K562 treated with DMSO at 1 percent for 48 hours (cell line): ENCODE measurements around the gene PARVB. TPM values are rescaled to one million over a fixed set of nuclear protein-coding genes. Genes with fewer than 3 reads are reported as not detected.

ENCODE experiments used
- total RNA-seq: library from RNA; unstranded; fragments of 300-600 nt; gene quantifications from 2 replicates; pipeline ENCODE4 v1.2.3, GENCODE V29; 2022; ENCODE audit warnings: low replicate concordance; ENCODE audit errors: extremely low read depth

The PARVB gene, protein sequence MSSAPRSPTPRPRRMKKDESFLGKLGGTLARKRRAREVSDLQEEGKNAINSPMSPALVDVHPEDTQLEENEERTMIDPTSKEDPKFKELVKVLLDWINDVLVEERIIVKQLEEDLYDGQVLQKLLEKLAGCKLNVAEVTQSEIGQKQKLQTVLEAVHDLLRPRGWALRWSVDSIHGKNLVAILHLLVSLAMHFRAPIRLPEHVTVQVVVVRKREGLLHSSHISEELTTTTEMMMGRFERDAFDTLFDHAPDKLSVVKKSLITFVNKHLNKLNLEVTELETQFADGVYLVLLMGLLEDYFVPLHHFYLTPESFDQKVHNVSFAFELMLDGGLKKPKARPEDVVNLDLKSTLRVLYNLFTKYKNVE
- total RNA-seq, result not detected in 2 replicates

GRCh38 chr22:44024288-44024921 is at the start of gene PARVB:
Gene PARVB, plus strand, starts transcription at chr22:44024302. Its CDS starts 38 bp downstream, at chr22:44024340.

GRCh38 chr22:44180706-44181032 is 156.6 kb downstream of the PARVB start, which contains the start of gene PARVG:
Gene PARVG, plus strand, starts transcription at chr22:44180925. Its CDS starts 2,405 bp downstream, at chr22:44183330.

Other genes starting within 250 kb of the PARVB start
- not detected in 2 replicates for gene EFCAB6, start 212.0 kb upstream of the PARVB start, total RNA-seq
- not detected in 2 replicates for gene SULT4A1, start 161.8 kb upstream of the PARVB start, total RNA-seq
- not detected in 2 replicates for gene PNPLA5, start 132.3 kb upstream of the PARVB start, total RNA-seq
- gene PNPLA3, start 100.5 kb upstream of the PARVB start, total RNA-seq, result not detected in 2 replicates
- gene SAMM50, start 68.9 kb upstream of the PARVB start, total RNA-seq, result not detected in 2 replicates
- gene PARVG, start 156.6 kb downstream of the PARVB start, total RNA-seq, result not detected in 2 replicates